Thyroid gland (tissue), 4 donors: ENCODE results near the gene MYO1D.

ENCODE experiments used
- POLR2A ChIP-seq, 2 donors: fragments of 450-650 bp; IDR thresholded peaks; one replicate each; pipeline ENCODE4 v1.6.1; 2017; ENCODE audit warnings: antibody characterized with exemption in 2 of 2, mild to moderate bottlenecking in 2 of 2, moderate library complexity in 1 of 2
- TF ChIP-seq, protein P1 (sequence below), 6 experiments: fragments of 200-600 bp in 3 of 6; fragments of 450-650 bp in 3 of 6; sonication (generic) in 3 of 6; IDR thresholded peaks; one replicate each; pipeline ENCODE4 v1.5.1; 2016 to 2019; ENCODE audit warnings: antibody characterized with exemption in 6 of 6, mild to moderate bottlenecking in 2 of 6, inconsistent platforms in 1 of 6, moderate library complexity in 1 of 6

DNA sequence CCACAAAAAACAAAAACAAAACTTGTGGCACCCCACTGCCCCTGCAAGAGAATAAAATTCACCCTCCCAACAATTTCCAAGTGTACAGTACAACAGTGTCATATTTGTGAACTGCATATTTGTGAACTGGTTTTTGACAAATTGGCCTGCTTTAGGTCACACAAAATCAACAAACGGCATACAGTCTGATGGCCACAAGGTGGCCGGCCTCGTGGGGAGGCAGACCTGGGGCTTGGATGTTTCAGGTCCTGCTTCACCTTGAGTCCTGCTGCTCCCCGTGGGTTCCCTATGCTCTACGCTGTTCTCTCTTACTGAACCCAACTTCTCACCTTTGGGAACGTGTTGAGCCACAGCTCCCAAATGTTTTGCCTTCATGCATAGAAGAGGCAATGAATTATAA, 287.9 kb downstream of the MYO1D start:
- TF ChIP-seq, protein P1, sequence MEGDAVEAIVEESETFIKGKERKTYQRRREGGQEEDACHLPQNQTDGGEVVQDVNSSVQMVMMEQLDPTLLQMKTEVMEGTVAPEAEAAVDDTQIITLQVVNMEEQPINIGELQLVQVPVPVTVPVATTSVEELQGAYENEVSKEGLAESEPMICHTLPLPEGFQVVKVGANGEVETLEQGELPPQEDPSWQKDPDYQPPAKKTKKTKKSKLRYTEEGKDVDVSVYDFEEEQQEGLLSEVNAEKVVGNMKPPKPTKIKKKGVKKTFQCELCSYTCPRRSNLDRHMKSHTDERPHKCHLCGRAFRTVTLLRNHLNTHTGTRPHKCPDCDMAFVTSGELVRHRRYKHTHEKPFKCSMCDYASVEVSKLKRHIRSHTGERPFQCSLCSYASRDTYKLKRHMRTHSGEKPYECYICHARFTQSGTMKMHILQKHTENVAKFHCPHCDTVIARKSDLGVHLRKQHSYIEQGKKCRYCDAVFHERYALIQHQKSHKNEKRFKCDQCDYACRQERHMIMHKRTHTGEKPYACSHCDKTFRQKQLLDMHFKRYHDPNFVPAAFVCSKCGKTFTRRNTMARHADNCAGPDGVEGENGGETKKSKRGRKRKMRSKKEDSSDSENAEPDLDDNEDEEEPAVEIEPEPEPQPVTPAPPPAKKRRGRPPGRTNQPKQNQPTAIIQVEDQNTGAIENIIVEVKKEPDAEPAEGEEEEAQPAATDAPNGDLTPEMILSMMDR (IDR thresholded peaks at IDR 0.05) = no peak
- TF ChIP-seq POLR2A (IDR thresholded peaks at IDR 0.05) = no peak
